ENCODE data around the gene HIVEP3.

HIVEP3 gene

DNA sequence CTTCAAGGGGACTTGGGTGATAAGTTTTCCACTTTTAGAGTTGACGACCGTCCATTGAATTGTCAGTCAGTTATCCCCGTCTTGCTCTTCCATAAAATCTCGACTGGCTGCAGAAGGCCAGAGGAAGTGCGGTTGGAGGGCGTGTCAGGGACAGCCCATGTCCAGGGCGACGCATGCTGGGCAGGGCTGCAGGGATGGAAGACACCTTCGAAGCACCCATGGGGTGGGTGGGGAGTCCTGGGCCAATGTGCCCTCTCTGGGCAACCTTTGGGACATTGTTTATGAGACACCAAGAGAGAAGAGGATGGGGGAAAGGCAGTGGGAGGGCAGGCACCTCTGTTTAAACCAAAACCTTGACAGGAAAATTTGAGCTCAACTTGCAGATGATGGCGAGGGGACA is 395.7 kb downstream of the HIVEP3 start:
- DNase-seq = no peak

DNA sequence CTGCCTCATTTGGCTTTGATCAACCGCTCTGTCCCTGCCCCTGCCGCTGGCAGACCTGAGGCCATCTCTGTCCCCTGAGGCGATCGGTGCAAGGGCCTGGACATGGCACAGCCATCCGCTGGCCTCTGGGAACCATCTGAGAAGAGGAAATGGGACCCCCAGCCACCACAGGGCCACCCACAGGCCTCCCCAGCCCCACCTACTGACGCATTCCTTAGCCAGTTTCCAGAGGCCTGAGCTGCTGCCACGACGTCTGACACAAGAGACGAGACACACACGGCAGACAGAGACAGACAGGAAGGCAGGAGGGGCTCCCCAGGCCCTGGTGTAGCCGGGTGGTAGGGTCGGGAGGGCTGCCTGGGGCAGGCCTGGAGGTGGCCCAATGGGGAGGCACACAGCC is 397.0 kb downstream of the HIVEP3 start:
- DNase-seq = no peak

DNA sequence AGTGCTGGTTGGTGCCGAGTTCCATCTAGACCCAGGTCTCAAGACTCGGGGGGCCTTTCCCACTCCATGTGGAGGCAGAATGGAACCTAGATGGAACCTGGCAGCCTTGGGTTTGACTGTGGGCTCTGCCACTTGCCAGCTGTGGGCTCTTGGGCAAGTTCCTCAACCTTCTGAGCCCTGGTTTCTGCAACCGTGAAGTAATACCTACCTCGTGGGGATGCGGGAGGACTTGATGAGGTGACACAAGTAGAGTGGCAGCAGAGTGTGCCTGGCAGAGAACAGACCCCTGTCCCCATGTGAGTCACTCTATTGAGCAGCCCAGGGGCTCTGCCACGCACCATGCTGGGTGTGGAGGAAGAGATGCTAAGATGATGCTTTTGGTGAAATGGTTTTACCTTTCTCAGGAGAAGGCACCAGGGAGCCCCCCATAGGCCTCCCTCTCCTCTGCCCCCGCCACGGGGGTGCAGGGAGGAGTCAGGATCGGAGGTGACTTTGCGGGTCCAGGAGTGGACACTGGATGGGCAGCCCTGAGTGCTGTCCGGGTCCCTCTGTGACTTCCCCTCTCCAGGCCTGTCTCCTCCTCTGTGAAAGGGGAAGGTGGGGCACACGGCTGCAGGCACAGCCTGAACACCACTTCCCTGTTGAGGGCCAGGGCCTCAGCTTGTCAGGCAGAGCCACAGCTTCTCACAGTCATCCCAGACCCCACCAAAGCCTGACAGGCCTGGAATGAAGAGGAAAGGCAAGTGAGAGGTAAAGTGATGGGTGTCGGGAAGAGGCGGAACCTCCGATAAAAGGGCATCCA is 397.6 kb downstream of the HIVEP3 start:
- no peak for DNase-seq

DNA sequence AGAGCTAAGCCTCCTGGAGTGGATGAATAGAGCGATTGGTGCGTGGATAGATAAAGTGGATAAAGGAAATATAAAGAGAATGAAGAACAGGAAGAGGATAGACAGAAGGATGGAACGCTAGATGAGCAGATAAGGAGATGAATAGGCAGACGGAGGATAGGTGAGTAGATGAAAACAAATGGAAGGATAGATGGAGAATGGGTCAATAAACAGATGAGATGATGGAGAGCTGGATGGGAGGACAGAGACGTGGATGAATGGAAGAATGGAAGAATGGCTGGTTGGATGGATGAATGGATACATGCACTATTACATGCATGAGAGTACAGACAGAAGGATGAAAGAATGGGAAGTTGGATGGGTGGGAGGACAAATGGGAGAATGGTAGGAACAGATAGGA is 399.1 kb downstream of the HIVEP3 start:
- no peak for DNase-seq

DNA sequence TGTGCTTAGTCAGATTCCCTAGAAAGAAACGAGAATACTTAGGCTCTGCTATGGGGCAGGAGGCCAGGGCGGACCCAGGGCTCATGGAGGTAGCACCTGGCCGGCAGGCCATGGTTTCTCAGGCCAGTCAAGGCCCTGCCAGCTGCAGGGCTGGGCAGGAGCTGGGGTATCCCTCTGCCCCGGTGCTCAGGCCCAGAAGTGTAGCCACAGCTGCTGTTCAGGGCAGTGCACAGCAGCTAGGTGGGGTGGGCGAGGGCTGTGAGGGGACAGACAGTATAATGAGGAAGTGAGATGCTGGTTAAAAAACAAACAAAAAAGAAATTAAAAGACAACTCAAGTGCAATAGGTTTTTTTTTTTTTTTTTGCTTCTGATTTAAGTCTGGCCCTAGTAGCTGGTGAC is 400.3 kb downstream of the HIVEP3 start:
- no peak for DNase-seq

DNA sequence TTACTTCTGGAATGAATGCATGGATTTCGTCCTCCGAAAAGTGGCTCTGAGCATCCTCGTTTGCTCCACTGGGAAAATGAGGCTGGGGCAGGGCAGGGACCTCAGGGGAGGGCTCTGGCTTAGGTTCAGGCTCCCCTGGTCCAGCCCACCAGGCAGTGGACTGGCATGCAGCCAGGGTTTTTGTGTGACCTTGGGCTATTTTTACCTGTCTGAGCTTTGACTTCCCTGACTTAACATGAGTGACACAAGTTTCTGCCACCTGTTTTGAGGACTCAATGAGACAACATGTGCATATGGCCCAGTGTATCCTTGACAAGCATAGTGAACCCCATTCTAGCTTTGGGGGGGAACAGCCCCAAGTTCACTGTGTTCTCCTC is 401.7 kb downstream of the HIVEP3 start:
- DNase-seq = peak; percentile 6

DNA sequence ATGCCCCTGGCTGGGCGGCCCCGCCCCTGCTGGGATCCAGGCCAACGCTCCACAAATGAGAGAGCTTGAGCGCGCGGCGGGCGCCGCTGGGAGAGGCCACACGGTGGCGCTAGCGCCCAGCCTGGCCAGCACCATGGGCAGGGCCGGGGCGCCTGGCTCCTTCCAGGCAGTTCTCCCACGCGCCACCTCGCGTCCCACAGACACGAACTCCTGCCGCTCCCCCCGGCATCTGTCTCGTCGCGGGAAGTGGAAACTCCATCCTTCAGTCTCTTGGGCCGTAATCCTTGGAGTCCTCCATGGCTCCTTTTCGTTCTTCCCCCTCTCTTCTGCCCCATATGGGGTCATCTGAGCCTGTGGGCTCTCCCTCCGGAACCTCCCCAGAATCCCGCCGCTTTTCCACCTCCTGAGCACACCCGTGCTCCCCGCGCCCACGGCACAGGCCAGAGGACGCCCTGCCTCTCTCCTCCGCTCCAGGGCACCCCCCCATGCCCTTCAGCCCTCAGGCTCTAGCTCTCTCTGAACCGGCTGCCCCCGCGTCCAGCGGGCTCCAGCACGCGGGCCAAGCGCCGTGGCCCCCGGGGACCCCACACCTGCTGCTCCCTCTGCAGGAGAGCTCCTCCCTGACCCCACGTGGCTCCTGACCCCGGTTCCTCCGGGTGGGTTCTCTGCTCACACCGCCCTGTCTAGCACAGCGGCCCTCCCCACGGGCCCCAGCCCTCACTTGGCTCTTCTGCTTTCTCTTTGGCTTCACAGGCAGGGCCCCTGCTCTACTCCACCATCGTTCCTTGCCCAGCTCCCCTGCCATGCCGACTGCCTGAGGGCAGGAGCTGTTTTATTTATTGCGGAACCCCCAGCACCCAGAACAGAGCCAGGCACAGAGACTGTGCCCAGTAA is 402.3 kb downstream of the HIVEP3 start:
- peak; percentile 67 for DNase-seq

DNA sequence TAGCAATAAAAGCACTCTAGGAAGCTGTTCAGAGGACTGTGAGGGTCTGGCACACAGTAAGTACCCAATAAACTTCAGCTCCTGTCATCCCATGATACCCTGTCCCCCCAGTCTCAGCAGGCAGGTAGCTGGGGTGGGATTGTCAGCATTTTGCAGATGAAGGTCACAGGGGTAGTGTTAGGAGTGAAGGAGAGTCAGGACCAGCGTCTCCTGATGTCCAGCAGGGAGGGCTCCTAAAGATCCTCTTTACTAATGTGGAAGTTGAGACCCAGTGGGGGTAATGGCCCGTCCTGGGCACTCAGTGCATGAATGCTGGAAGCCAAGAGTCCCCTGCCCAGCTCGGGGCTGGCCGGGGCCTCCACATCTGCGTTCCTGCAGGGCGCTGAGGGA is 402.9 kb downstream of the HIVEP3 start:
- DNase-seq = no peak

DNA sequence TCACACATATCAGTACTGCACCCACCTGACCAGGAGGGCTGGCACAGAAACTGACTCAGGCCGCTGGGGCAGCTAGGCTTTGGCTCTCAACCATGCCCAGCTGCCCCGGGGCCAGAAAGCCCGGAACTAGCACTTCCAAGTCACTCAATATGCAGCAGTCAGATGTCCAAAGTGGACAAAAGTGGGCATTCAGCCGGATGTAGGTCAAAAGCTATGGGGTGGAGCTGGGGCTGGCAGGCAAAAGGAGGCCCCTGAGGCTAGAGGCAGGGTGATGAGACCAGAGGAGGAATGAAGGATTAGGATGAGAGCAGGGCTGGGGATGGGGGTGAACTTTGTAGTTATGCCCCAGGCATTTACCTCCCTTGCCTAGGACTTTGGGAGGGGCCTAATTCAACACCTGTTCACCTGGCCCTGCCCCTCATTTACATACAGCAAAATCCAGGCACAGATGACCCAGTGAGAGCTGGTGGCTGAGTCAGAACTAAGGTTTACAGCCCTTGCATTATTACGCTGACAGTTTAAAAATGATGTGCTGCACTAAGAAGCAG is 403.5 kb downstream of the HIVEP3 start:
- no peak for DNase-seq

DNA sequence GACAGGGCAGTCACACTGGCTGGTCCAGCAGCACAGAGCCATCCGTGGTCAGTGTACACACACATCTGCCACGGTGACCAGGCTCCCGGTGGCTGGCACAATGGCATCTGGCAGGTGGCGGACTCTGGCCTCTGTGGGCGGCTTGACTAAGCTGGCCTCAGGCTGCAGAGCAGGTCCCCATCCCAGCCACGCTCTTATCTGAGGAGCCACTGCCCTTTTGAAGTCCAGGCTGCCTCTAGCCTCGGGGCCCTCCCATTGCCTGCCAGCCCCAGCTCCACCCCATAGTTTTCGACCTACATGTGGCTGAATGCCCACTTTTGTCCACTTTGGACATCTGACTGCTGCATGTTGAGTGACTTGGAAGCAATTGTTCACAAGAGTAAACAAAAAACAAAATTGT is 404.3 kb downstream of the HIVEP3 start:
- DNase-seq = no peak

DNA sequence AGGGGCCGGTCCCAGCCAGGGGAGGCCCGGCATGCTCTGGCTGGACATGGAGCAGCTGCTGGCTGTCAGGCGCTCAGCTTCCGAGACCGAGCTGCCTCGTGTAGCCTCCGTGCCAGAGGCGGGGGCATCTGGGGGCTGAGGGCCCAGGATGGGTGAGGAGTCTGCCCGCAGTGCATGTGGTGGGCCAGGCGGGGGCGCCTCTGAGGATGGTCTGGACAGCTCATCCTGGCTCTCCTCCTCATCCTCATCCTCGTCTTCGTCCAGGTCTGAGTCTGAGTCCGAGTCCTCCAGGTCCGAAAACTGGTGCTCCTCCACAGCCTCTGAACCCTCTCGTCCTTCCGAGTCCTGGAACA is 405.4 kb downstream of the HIVEP3 start:
- no peak for DNase-seq

DNA sequence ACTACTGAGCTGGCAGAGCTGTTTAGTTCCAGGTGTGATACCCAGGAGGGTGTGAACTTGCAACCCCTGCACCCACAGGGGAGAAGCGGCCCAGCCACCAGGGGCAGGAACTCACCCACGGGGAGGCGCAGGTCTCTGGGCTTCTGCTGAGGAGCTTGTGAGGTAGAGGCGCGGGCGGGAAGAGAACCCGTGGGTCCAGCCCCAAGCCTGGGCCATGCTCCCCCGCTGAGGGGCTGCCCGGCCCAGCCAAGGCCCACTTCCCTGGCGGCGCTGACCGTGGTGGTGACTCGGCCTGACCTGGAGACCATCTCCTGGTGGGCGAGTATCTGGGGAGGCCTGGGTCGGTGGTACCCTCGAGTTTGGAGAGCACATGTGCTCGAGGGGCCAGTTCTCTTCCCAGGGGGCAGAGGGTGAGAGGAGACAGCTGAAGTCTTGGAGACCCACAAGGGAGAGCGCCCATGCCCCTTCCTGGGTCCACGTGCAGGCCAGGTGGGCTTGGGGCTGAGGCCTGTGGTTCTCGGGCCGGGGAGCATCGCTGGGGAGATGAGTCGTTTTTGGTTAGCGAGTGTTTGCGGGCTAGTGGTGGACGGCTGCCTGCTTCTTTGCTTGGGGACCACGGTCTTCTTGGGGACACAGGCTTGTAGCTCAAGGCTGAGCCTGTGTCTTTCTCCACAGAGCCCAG is 405.9 kb downstream of the HIVEP3 start:
- DNase-seq = no peak

DNA sequence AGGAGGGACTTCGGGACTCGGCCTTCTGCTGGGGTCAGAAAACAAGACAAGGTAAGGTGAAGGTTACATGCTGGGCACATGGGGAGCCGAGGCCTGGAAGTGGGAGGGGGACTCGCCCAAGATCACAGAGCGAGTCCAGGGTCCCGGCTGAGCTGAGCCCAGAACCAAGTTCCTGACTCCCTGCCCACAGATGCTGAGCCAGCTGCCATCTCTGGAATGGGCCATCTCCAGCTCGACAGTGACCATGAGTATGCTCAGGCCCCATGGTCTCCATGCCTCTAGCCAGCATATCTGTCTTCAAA is 407.5 kb downstream of the HIVEP3 start:
- no peak for DNase-seq

DNA sequence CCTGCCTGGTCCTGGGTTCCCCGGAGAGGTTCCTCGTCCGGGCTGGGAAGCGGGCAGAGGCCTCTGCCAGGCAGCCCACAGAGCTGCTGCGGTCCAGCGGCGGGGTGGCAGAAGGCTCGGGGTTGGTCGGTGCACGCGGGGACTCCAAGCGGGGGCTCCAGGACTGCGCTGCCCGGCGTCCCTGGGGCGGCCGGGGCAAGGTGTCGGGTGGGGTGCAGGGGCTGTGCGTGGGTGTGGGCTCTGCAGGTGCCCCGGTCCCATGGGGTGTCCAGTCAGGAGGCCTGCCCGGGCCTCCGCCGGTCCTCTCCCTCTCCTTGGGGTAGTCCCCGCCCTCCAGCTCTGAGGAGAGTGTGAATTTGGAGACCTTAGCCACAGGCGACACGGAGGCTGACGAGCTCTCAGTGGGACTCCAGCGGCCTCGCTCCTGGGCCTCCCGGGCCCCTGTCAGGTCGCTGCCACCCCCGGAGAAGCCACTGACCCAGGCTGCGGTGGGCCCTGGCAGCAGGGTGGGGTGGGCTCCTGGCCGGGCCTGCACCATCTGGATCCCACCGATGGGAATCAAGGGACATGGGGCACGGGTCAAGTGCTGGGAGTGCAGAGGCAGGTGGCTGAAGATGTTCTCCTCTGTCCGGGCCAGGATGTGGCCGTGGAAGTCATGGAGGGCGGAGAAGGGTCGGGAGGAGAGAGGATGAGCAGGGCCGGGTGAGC is 408.0 kb downstream of the HIVEP3 start:
- DNase-seq = no peak

DNA sequence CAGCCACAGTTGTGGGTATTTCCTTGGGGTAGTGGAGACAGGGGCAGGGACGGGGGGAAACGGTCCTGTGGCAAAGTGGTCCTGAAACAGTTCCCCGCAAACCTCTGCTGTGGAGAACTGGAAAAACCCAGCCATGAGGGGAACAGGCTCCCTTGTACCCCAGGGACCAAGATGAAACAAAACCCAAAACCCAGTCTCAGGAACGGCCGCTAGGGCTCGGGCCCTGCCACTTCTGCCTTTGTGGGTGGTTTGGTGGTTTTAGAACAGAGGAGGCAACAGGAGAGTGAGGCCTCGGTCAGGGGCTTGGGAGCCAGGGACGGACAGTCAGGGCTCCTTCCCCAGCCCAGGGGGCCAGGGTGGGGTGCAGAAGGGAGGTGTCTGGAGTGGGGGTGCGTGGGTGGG is 409.5 kb downstream of the HIVEP3 start:
- no peak for DNase-seq

DNA sequence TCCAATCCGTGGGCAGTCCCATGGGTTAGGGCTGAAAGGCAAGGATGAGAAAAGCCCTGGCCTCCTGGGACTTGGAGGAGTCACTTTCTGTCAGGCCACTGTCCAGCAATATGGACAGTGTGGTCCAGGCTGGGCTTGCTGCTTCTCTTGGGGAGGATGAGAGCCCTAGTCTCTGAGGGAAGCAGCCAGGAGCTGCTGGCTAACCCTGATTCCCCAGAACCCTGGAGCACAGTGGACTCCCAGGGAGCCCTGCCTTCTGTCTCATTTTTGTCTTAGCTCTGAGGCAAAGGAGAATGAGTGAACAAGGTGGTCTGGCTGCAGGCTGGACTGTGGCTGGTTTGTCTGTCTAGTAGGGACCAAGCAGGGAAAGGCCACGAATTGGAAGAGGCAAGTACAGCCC is 410.4 kb downstream of the HIVEP3 start:
- no peak for DNase-seq

DNA sequence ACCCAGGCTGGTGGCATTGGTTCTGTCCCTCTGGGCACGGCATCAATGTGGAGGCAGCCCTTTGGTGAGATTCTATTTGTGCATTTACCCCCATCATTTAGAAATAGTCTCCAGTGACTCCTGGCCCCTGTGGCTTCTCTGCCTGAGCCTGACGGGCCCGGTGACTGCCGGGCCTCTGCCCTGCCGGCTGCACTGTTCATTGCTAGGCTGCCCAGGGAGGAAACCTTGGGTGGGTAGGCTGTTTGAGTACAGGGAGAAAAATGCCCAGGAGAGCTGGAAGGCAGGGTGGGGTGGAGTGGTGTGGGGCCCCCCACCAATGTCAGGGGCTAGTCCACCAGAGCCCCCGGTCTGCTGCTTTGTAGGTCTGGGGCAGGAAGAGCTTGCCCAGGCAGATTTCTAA is 410.9 kb downstream of the HIVEP3 start:
- DNase-seq = no peak

DNA sequence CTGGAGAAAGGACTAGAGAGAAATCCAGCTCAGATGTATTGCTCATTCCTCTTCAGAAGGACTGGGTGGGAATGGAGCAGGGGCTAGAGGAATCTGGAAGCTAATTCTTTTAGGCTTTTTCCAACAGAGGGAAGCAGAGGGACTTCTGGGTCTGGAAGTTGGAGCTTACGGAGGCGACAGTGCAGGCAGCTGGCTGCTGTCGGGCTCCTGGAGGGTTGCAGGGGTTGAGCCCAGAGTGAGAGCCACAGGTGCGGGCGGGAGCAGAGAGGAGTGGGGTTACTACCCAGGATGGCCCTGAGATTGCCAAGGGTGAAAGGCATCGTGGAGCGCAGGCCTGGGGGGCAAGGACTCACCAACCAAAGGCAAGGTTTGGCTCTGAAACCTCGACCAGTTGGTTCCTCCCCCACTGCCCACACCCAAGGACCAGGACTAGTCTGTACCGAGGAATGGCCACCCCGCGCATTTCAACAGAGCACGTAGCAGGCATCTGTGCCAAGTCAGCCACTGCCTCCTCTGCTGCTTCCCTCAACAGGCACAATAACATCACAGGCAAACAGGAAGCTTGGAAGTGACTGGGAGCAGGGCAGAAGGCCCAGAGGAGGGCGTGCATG is 411.5 kb downstream of the HIVEP3 start:
- no peak for DNase-seq

DNA sequence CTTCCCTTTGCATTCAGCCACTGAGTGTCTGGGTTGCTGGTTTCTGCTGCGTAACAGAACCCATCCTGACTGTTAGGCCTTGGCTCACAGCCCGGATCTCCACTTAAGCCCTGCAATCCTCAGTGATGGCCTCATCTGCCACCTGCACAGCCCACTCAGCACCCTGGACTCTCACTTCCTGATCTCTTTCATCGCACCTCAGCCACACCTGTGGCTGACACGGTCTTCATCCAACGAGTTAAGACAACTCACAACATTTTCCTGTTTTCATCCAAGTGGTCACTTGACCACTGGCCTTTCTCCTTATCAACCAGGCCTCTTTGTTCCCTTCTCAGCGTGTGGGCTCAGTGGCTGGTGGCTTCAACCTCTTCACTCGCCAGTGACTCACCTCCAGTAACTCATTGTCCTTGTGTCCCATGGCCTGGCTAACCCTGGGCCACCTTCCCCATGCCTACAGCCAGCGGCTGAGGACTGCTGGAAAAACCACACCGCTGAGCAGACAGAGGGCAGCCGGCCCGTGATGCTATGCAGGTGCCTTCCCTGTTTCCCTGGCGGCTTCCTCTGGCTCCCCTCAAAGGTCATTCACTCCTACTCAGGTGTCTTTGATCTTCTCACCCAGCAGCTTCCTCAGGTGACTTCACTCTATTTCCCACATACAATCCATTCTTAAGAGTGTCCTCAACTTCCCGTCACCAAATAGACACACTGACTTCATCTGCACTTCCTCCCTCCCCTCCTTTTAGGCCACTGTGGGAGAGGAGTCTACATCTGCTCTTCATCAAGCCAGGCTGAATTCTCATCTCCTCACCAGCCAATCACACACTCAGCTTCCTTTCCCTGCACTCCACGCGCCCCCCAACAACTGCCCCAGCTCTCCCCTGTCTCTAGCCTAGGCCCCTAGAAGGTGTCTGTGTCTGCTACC is 414.3 kb downstream of the HIVEP3 start:
- DNase-seq = peak; percentile 40

DNA sequence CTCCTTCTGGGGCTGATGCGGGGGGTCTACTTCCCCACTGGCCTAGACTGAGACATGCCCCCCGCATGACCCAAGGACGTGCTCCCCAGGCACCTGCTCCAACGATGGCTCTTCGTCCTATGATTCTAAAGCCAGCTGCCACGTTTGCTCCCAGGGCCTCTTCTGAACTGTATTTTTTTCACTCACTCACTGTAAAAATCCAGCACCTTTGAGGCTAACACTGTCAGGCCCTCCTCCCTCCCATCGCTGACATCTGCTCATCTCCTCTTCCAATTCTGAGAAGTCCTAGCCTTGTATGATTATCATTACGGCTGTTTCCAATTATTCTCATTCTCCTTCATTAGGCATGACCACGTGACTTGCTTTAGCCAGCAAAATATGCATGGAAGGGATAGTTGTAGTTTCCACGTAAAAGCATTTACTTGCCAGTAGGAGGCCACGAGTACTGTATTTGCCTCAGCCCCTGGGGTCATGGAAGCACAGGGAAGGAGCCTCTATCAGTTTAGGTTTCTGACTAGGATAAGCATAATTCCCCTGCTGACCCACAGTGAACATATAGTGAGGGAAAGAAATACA is 415.1 kb downstream of the HIVEP3 start:
- peak; percentile 40 for DNase-seq

DNA sequence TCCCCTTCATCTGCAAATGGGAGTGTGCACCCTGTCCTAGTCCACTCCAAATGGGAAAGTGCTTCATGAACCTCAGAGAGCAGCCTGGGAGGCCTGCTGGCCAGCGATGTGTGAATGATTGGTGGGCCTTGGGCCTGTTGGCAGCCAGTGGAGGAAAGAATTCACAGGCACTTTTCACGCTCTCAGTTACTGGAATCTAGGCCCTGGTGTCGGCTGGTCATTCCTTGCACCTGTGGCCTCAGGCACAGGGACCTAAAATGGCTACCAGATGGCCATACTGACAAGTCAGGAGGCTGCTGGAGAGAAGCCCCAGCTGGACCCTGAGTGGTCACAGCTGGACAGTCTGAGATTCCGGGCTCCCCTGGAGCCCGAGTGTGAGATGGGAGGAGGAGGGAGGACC is 415.8 kb downstream of the HIVEP3 start:
- DNase-seq = no peak
